Neural crest cell (in vitro differentiated cells): Measurements from ENCODE around the gene MLKL. TPM values are rescaled to one million over a fixed set of nuclear protein-coding genes. Genes with fewer than 3 reads are reported as not detected.
"Not testable (repeated sequence)": the region's sequence is repeated elsewhere in the genome, so short reads cannot be mapped to it uniquely, and the experiment has no call there.

ENCODE experiments used
- DNase-seq: peaks from one replicate; pipeline ENCODE4 v3.0.0; 2021; ENCODE audit warnings: low read depth, mixed read lengths, low spot score
- H3K27ac Mint-ChIP-seq: one replicate; pipeline ENCODE4 v1.8.0; 2021; ENCODE audit warnings: mild to moderate bottlenecking, mixed read lengths; ENCODE audit not compliant: unreplicated experiment
- H3K27me3 Mint-ChIP-seq: 2 replicates; pipeline ENCODE4 v1.8.0; 2021; ENCODE audit warnings: low read depth, mild to moderate bottlenecking, mixed read lengths
- H3K36me3 Mint-ChIP-seq: 2 replicates; pipeline ENCODE4 v1.8.0; 2021; ENCODE audit warnings: low read depth, mild to moderate bottlenecking, mixed read lengths
- H3K4me1 Mint-ChIP-seq: 2 replicates; pipeline ENCODE4 v1.8.0; 2021; ENCODE audit warnings: mixed read lengths
- H3K4me3 Mint-ChIP-seq: one replicate; pipeline ENCODE4 v1.8.0; 2021; ENCODE audit warnings: mild to moderate bottlenecking, mixed read lengths
- H3K9me3 Mint-ChIP-seq: 2 replicates; pipeline ENCODE4 v1.8.0; 2021; ENCODE audit warnings: mixed read lengths
- CTCF ChIP-seq: fragments of 200-600 bp; sonication (generic); conservative IDR thresholded peaks from 2 replicates; pipeline ENCODE4 v1.5.0; 2021; ENCODE audit warnings: antibody characterized with exemption, mild to moderate bottlenecking
- total RNA-seq: library from RNA; stranded (reverse); gene quantifications from 2 replicates; pipeline ENCODE4 v1.2.1, GENCODE V29; 2021

MLKL gene
- total RNA-seq, 1 donor from 2014 or later, result not detected

GRCh38 chr16:74661064-74661463 lies 39.6 kb downstream of the MLKL start:
- H3K27ac Mint-ChIP-seq, result no peak overlapping the region
- no peak for DNase-seq
- peaks cover 37% of the 10 kb centered on the region for H3K36me3 Mint-ChIP-seq
- H3K4me3 Mint-ChIP-seq, result no peak overlapping the region
- peaks cover 31% of the 10 kb centered on the region for H3K4me1 Mint-ChIP-seq
- no peaks in the 10 kb centered on the region for H3K27me3 Mint-ChIP-seq
- no peak for TF ChIP-seq CTCF
- no peaks in the 10 kb centered on the region for H3K9me3 Mint-ChIP-seq

- peaks cover 31% of the 10 kb centered on the region for H3K4me1 Mint-ChIP-seq
- H3K9me3 Mint-ChIP-seq, result no peaks in the 10 kb centered on the region
- peak overlapping the region; percentile 47 for H3K4me3 Mint-ChIP-seq
- H3K27ac Mint-ChIP-seq, result no peak overlapping the region
- no peak for DNase-seq
- H3K36me3 Mint-ChIP-seq, result peaks cover 37% of the 10 kb centered on the region
- no peak for TF ChIP-seq CTCF
- H3K27me3 Mint-ChIP-seq, result no peaks in the 10 kb centered on the region
Observed at GRCh38 chr16:74660383-74660782, 40.3 kb downstream of the MLKL start.

GRCh38 chr16:74659041-74659440 lies 41.6 kb downstream of the MLKL start:
- Mint-ChIP-seq H3K4me1 (peaks cover 31% of the 10 kb centered on the region), H3K27ac (no peak overlapping the region), H3K36me3 (peaks cover 34% of the 10 kb centered on the region), H3K4me3 (no peak overlapping the region), H3K9me3 (no peaks in the 10 kb centered on the region), H3K27me3 (no peaks in the 10 kb centered on the region)
- no peak for DNase-seq
- TF ChIP-seq CTCF, result no peak

- DNase-seq, result no peak
- no peak overlapping the region for H3K4me3 Mint-ChIP-seq
- H3K36me3 Mint-ChIP-seq, result peaks cover 28% of the 10 kb centered on the region
- no peaks in the 10 kb centered on the region for H3K27me3 Mint-ChIP-seq
- H3K9me3 Mint-ChIP-seq, result no peaks in the 10 kb centered on the region
- no peak overlapping the region for H3K27ac Mint-ChIP-seq
- no peak for TF ChIP-seq CTCF
- peaks cover 31% of the 10 kb centered on the region for H3K4me1 Mint-ChIP-seq
Observed at GRCh38 chr16:74657870-74658642, 42.6 kb downstream of the MLKL start.

- Mint-ChIP-seq H3K4me1 (peaks cover 10% of the 10 kb centered on the region), H3K9me3 (no peaks in the 10 kb centered on the region), H3K36me3 (peaks cover 14% of the 10 kb centered on the region), H3K4me3 (no peak overlapping the region), H3K27ac (no peak overlapping the region), H3K27me3 (no peaks in the 10 kb centered on the region)
- TF ChIP-seq CTCF, result no peak
- DNase-seq, result no peak
Observed at GRCh38 chr16:74654536-74655050, 46.1 kb downstream of the MLKL start.

GRCh38 chr16:74652883-74653282 lies 47.8 kb downstream of the MLKL start:
- H3K27me3 Mint-ChIP-seq, H3K9me3 Mint-ChIP-seq, DNase-seq, H3K36me3 Mint-ChIP-seq, H3K27ac Mint-ChIP-seq, H3K4me1 Mint-ChIP-seq, H3K4me3 Mint-ChIP-seq: not testable (repeated sequence)
